Forelimb muscle (tissue), 1 donor: Measurements from ENCODE around the gene C22orf39. TPM values are rescaled to one million over a fixed set of nuclear protein-coding genes. Genes with fewer than 3 reads are reported as not detected.

Experiments
- DNase-seq: peaks from one replicate; pipeline ENCODE4 v3.0.0-alpha.2; 2013; ENCODE audit warnings: low read depth
- polyA plus RNA-seq: library from polyadenylated mRNA; unstranded; fragments of 120-200 nt; gene quantifications from one replicate; pipeline ENCODE4 v1.2.1, GENCODE V29; 2013; ENCODE audit not compliant: insufficient read length

C22orf39 gene
- polyA plus RNA-seq, 1 donor, result 31.4 TPM

DNA sequence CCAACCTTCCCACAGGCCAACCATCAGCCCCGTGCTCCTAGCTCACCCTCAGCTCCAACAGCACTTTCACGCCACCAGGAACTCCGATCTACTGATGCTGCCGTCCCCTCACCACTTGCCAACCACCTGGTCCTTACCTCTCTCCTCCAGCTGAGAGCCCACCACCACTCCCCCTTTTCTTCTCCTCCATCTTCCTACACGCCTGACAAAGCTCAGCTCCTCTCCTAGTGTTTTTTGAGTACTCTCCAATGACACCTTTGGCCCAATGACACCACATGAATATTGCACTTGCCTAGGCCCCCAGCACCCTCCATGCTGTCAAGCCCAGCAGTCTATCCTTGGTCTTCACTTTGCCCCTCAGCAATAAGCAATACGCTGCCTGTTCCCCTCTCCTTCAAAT, 46.6 kb downstream of the C22orf39 start:
- no peak for DNase-seq

DNA sequence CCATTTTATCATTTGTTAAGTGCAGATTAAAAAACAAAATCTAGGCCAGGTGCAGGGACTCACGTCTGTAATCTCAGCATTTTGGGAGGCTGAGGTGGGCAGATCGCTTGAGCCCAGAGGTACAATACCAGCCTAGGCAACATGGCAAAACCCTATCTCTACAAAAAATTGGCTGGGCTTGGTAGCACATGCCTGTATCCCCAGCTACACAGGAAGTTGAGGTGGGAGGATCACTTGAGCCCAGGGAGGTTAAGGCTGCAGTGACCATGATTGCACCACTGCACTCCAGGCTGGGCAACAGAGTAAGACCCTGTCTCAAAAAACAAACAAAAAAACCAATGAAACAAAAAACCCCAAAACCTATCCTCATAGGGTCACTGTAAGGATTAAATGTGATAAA, 48.9 kb downstream of the C22orf39 start:
- DNase-seq, result no peak

DNA sequence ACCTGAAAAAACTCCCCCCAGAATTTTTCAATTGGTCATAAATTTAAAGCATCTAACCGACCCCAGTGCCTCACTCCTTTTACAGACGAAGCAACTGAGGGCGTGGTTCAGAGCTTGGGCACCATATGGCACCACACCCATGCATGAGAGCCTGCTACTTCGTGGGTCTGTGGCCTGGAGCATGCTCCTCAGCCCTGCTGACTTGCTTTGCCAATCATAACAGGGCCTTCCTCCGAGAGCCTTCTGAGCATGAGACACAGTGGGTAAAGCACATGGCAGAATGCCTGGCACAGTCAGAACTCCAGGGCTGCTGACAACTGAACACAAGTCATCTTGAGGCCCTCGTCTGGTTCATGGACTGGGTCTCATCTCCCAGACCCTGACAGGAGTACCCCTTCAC, 49.3 kb downstream of the C22orf39 start:
- DNase-seq, result no peak

DNA sequence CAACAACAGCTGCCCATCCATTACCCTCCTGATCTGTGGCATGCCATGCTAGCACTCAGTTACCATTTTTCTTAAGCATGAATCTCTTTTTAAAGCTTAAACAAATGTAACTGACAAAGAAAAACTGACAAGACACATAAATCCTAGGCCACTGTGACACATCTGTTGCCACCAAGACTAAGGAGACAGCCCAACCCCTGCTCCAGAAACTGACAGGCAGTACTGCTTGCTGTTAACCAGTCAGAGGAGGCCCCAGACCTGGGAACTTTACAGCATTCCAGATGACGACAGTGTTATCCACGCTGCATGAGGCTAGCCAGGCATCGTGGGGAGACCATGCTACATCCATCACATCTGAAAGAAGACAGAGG, 49.8 kb downstream of the C22orf39 start:
- no peak for DNase-seq

DNA sequence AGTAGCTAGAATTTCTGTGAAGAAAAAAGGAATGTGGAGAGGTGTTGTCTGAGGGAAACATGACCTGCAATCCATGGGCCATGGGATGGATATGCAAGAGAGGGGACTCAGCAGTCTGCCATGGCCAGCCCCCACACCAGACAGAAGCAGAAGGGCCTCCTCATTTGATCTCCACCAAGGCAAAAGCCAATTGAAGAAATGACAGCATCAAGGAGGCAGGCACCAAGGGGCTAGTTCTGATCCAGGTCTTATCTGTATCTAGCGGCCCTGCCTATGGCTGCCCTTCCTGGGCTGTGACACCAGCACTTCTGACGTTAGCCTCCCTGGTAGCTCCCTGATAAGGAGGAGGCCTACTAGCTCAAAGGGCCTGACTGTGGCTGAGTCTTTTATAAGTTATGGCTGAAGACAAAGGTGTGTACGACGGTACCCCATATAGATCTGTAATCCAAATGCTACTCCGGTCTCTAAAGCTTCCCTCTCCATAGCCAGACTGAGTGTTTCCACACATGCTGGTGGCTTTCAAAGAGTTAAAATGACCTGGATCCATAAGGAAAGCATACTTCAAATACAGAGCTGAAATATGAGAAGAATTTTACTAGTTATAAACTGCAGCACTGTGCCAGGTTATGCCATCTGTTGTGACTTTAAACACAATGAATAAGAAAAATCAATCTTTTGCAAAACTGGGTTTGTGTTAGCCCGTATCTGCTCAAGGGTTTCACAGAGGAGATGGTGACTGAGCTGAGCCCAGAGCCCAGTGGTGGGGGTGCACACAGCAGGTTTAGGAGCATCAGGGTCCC, 50.4 kb downstream of the C22orf39 start:
- DNase-seq, result no peak

DNA sequence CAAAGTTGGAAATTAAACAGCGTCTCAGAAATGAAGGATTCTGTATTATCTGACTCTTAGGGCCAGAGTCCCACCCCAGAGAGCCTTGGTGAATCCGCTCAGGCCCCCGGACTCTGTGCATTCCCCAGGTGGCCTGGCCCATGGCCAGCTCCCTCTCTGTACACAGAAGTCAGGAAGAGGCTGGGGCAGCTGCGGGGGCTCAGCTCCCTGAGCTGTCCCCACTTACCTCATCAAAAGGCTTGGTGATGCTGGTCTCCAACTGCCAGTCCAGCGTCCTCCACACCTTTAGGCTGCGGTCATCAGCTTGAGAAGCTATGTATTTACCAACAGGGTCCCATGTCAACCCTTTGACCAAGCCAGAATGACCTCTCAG, 51.0 kb downstream of the C22orf39 start:
- no peak for DNase-seq

DNA sequence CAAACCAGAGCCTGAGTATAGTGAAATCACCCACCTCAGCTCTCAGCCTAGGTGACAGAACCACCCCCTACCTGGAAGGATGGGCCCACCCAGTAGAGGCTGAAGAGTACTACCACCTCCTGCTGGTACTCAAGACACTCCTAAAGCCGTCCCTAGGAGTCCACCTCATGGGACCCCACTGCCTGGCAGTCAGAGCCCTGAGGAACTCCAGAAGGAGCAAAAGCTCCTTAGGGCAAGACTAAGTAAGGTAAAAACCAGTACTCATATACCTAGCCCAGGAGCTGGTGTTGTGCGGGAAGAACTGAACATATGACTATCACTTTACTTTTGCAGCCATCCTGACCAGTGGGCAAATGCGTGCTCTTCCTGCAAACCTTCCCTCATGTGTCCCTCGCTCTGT, 52.2 kb downstream of the C22orf39 start:
- no peak for DNase-seq

DNA sequence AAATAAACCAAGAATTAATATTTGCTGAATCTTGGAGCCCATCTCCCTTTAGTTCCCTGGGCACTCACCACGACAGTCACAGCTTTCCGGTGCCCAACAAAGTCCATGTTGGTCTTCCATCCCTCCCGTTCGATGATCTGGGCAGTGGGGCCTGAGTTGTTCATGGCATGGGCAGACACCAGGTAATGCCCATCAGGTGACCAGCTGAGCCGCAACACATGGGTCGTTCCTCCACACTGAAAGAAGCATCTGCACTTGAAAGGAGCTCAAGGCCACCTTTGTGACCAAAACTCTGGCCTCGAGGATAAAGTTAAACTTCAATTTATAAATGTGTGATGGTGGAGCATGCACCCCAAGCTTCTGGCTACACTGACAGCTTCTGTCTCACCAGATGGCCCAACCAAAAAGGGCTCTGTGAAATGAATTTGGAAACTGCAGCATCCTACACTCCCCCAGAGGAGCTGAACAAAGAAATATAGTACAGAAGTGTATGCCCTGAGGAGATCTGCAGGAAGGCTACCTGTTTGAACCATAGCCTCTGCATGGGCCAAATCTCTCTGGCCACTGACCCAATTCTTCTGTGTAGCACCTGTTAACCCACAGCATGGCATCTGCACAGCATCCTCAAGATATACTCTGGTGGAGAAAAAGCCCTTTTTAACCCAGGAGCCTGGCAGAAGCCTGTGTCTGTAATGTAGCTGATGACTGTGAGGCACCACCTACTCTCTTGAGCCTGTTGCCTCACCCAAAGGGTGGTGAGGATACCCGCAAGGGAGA, 53.0 kb downstream of the C22orf39 start:
- no peak for DNase-seq

DNA sequence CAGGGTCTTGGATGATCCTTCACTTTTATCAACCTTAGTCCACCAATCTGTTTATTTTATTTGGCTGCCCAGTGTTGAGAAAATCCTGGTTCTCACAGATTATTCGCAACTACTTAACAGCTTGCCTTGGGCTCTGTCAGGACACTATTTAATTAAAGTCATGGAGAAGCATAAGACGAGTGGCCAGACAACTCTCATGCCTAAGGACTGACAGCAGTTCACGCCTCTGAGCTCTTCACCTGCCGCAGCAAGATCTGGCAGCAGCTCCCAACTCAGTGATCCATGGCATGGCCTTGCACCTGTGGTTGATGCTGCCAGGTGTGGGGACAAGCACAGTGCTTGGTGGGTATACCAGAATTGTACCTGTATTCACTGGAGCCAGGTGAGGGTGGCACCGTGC, 53.8 kb downstream of the C22orf39 start:
- no peak for DNase-seq

Other genes with a start within 250 kb of the C22orf39 start
- 29.9 TPM for gene CLTCL1, start 156.0 kb downstream of the C22orf39 start, polyA plus RNA-seq
- gene HIRA, start 16.0 kb downstream of the C22orf39 start, polyA plus RNA-seq, result 17.4 TPM
- gene MRPL40, start 15.2 kb downstream of the C22orf39 start, polyA plus RNA-seq, result 29.0 TPM
- gene UFD1, start 31.5 kb upstream of the C22orf39 start, polyA plus RNA-seq, result 40.7 TPM
- gene CDC45, start 32.2 kb upstream of the C22orf39 start, polyA plus RNA-seq, result 4.9 TPM
- 51.5 TPM for gene CLDN5, start 76.7 kb upstream of the C22orf39 start, polyA plus RNA-seq